Fibroblast of peridontal ligament (primary cell): ENCODE data around the gene NAA25.
"Not testable (repeated sequence)": the region's sequence is repeated elsewhere in the genome, so short reads cannot be mapped to it uniquely, and the experiment has no call there.

ENCODE experiments used
- DNase-seq: peaks from one replicate; pipeline ENCODE4 v3.0.0-alpha.2; 2010; ENCODE audit errors: extremely low read depth

The NAA25 gene

GRCh38 chr12:112061137-112061536, 47.4 kb downstream of the NAA25 start:
- no peak for DNase-seq

- no peak for DNase-seq
Measured at GRCh38 chr12:112049351-112049750, 59.2 kb downstream of the NAA25 start.

GRCh38 chr12:112046003-112046402, 62.6 kb downstream of the NAA25 start:
- no peak for DNase-seq

GRCh38 chr12:112036614-112037013, 72.0 kb downstream of the NAA25 start:
- DNase-seq: not testable (repeated sequence)

GRCh38 chr12:112035219-112035785, 73.3 kb downstream of the NAA25 start:
- DNase-seq: no peak

- DNase-seq: no peak
Measured at GRCh38 chr12:112032292-112032691, 76.3 kb downstream of the NAA25 start.

GRCh38 chr12:112031472-112031871, 77.1 kb downstream of the NAA25 start:
- no peak for DNase-seq

GRCh38 chr12:112029301-112029700, 79.3 kb downstream of the NAA25 start:
- no peak for DNase-seq

- no peak for DNase-seq
Measured at GRCh38 chr12:112025808-112026375, 82.7 kb downstream of the NAA25 start.

GRCh38 chr12:112023759-112024396, 84.7 kb downstream of the NAA25 start:
- no peak for DNase-seq

GRCh38 chr12:112022241-112023016, 86.2 kb downstream of the NAA25 start:
- no peak for DNase-seq

- DNase-seq: no peak
Measured at GRCh38 chr12:112020947-112021457, 87.6 kb downstream of the NAA25 start.

- peak; percentile 89 for DNase-seq
Measured at GRCh38 chr12:112018571-112019237, 89.9 kb downstream of the NAA25 start.

GRCh38 chr12:112017041-112017440, 91.5 kb downstream of the NAA25 start:
- DNase-seq: no peak

GRCh38 chr12:112015938-112016337, 92.6 kb downstream of the NAA25 start:
- DNase-seq: no peak

- peak; percentile 66 for DNase-seq
Measured at GRCh38 chr12:112013601-112014402, 94.8 kb downstream of the NAA25 start.

- peak; percentile 98 for DNase-seq
Measured at GRCh38 chr12:112012775-112013600, 95.6 kb downstream of the NAA25 start, which contains the start of the genes ERP29 and TMEM116. Gene ERP29, plus strand, starts transcription at chr12:112013426. Its CDS starts 40 bp downstream, at chr12:112013466. Gene TMEM116, minus strand, starts transcription at chr12:112013165. Its CDS starts 7,895 bp downstream, at chr12:112005270.

- no peak for DNase-seq
Measured at GRCh38 chr12:112011685-112012084, 96.9 kb downstream of the NAA25 start.

- DNase-seq: no peak
Measured at GRCh38 chr12:112010415-112011344, 97.9 kb downstream of the NAA25 start.
